ENCODE results near the gene CRY2. TPM values are rescaled to one million over a fixed set of nuclear protein-coding genes. Genes with fewer than 3 reads are reported as not detected.

Gene CRY2
- total RNA-seq, 4 donors from 2014 or later = 5.6 to 21.0 (median 13.4) TPM

DNA sequence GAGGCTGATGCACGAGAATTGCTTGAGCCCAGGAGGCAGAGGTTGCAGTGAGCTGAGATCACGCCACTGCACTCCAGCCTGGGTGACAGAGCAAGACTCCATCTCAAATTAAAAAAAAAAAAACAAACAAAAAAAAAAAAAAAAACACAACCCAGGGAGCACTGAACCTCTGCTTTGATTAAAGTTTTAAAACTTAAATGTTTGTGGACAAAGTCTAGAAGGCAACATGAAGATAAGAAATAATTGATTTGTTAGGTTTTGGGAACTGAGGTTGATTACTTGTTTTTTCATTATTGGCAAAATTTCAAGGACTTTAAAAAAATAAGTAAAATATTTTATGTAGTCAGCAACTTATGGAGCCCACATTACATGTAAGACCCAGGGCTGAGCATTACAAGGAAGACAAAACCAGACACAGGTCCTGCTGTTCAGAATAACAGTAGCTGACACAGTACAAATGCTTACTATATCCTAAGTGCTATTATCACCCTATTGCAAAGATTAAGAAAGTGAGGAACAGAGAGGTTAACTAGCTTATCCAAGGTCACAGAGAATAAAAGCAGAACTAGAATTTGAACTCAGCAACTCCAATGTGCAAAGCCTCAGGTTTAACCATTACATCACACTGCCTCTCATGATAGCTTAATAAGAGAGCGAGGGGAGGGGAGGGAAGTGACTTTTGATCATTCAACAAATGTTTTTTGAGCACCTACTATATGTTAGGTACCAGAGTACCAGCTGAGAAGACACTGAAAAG is 2.3 kb upstream of the CRY2 start:
- intact Hi-C loops (cut with DNase I) = no loop called here
- Histone ChIP-seq H3K36me3 (no peaks in the 10 kb centered on the region), H3K4me1 (peaks cover 10 to 42% (median 14%) of the 10 kb centered on the region in 3 donors), H3K27ac (peak overlapping the region in 1 of 4 donors; percentile 95), H3K27me3 (no peaks in the 10 kb centered on the region), H3K4me3 (no peak overlapping the region), H3K9me3 (no peaks in the 10 kb centered on the region)
- no peak for DNase-seq
- TF ChIP-seq POLR2A (IDR thresholded peaks at IDR 0.05) = no peak
- TF ChIP-seq, protein P1, sequence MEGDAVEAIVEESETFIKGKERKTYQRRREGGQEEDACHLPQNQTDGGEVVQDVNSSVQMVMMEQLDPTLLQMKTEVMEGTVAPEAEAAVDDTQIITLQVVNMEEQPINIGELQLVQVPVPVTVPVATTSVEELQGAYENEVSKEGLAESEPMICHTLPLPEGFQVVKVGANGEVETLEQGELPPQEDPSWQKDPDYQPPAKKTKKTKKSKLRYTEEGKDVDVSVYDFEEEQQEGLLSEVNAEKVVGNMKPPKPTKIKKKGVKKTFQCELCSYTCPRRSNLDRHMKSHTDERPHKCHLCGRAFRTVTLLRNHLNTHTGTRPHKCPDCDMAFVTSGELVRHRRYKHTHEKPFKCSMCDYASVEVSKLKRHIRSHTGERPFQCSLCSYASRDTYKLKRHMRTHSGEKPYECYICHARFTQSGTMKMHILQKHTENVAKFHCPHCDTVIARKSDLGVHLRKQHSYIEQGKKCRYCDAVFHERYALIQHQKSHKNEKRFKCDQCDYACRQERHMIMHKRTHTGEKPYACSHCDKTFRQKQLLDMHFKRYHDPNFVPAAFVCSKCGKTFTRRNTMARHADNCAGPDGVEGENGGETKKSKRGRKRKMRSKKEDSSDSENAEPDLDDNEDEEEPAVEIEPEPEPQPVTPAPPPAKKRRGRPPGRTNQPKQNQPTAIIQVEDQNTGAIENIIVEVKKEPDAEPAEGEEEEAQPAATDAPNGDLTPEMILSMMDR (IDR thresholded peaks at IDR 0.05) = no peak
- WGBS, 2 donors = 68% methylated on average over 2 to 3 of the region's 3 CpGs

DNA sequence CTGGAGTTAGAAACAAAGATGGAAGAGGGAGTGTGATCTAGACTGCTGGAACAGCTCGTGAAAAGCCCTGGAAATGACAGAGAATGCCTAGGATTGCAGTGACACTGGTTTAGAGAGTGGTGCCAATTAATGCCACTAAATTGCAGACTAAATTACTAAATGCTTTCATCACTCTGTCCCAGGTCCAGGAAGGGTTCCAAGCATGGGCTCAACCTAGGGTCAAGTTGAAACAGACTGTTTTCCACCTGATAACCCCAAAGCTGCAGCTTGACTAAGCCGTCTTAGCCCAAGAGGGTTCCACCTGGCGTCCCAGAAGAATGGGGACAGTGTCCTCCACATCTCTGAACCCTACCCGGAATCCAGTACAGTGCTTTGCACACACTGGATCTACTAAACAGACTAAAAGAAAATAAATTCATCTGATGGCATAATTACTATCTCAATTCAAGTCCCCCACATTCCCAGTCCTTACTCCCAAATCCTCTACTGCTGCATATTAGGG is 1.1 kb upstream of the CRY2 start:
- Histone ChIP-seq H3K27me3 (no peaks in the 10 kb centered on the region), H3K4me3 (peak overlapping the region in 1 of 4 donors; percentile 91), H3K9me3 (no peaks in the 10 kb centered on the region), H3K4me1 (peaks cover 10 to 54% (median 14%) of the 10 kb centered on the region in 3 donors), H3K27ac (peak overlapping the region; percentile 95 to 96 (median 96)), H3K36me3 (no peaks in the 10 kb centered on the region)
- 67 to 85% methylated on average over 4 of the region's 4 CpGs for WGBS, 2 donors
- DNase-seq = no peak
- intact Hi-C loops (cut with DNase I) = no loop called here
- no peak for TF ChIP-seq POLR2A (IDR thresholded peaks at IDR 0.05)
- TF ChIP-seq, protein P1 (IDR thresholded peaks at IDR 0.05) = no peak

DNA sequence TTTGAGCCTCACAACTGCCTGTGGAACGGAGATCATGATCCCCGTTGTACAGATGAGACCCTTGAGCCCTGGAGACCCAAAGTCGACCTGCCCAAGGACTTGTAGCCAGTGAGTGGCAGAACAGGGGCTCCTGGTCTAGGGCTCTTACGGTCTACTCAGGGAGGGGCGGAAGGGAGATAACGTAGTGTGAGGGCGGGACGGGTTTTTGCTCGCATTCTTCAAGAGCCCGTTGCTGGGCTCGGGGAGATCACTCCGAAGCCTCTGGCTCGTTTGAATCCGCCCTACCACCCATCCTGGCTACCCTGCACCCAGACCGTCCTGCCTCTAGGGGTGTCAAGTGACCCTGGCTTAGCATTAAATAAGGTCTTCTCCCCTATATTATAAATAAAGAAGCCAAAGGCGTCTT is 639 bp downstream of the CRY2 start:
- TF ChIP-seq, protein P1 (IDR thresholded peaks at IDR 0.05) = peak in 1 of 6 experiments; percentile 27
- TF ChIP-seq POLR2A (IDR thresholded peaks at IDR 0.05) = no peak
- intact Hi-C loops (cut with DNase I) = no loop called here
- Histone ChIP-seq H3K4me1 (peaks cover 14 to 71% (median 22%) of the 10 kb centered on the region in 3 donors), H3K9me3 (no peaks in the 10 kb centered on the region), H3K4me3 (peak overlapping the region; percentile 77 to 91 (median 90)), H3K27ac (peak overlapping the region; percentile 95 to 96 (median 96)), H3K36me3 (no peaks in the 10 kb centered on the region), H3K27me3 (no peaks in the 10 kb centered on the region)
- WGBS, 2 donors = 0 to 1% methylated on average over 14 of the region's 16 CpGs
- no peak for DNase-seq

DNA sequence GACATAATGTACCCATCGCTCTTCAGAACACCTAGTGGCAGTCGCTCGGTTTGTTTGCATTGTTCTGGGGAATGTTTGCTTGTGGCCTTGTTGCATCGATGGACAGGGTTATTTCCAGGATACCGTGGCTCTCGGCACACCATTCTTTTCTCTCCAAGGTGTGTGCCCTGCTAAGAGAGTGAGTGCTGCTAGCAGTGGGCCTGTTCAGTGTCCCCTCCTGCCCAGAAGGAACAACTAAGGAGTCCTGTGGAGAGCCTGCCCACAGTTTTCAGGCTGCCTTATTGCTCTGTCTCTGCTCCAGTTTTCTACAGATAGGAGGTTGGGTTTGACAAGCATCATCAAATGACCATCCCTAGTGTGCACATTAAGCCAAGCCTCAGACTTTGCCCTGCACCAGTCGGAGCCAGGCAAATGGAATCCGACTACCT is 1.4 kb downstream of the CRY2 start:
- no peak for TF ChIP-seq POLR2A (IDR thresholded peaks at IDR 0.05)
- TF ChIP-seq, protein P1 (IDR thresholded peaks at IDR 0.05) = no peak
- no peaks in the 10 kb centered on the region for H3K36me3 ChIP-seq
- H3K4me1 ChIP-seq = peaks cover 14 to 69% (median 22%) of the 10 kb centered on the region in 3 donors
- DNase-seq = no peak
- H3K27me3 ChIP-seq = no peaks in the 10 kb centered on the region
- peak overlapping the region in 3 of 4 donors; percentile 77 to 91 (median 89) for H3K4me3 ChIP-seq
- H3K27ac ChIP-seq = peak overlapping the region in 3 of 4 donors; percentile 36 to 96 (median 95)
- intact Hi-C loops (cut with DNase I) = no loop called here
- no peaks in the 10 kb centered on the region for H3K9me3 ChIP-seq
- WGBS, 2 donors = 42 to 43% methylated on average over 8 of the region's 8 CpGs

DNA sequence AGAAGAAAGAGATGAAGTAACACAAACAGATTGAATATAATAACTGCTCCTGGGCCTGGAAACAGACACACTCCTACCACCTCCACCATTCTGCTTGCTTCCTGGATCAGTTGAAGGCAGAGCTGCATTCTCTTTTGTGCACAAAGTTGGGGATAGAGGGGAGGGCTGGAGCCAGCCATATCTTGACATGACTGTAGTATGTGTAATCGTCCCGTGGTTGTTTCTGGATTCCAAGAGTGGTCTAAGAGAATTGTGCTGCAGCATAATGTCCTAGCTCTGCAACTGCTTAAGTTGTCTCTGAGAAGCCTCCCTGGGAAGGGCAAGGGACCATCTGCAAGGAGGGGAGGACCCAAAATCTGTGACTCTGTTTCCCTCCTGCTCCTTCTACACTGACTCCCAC is 3.2 kb downstream of the CRY2 start:
- TF ChIP-seq, protein P1 (IDR thresholded peaks at IDR 0.05) = no peak
- no peak for TF ChIP-seq POLR2A (IDR thresholded peaks at IDR 0.05)
- WGBS, 2 donors = 86 to 90% methylated on average over 2 of the region's 2 CpGs
- Histone ChIP-seq H3K4me1 (peaks cover 14 to 83% (median 25%) of the 10 kb centered on the region in 3 donors), H3K9me3 (no peaks in the 10 kb centered on the region), H3K27ac (no peak overlapping the region), H3K27me3 (no peaks in the 10 kb centered on the region), H3K36me3 (no peaks in the 10 kb centered on the region), H3K4me3 (no peak overlapping the region)
- DNase-seq = no peak
- intact Hi-C loops (cut with DNase I) = no loop called here

Data from esophagus squamous epithelium (tissue), 5 donors.